CD8-positive, alpha-beta memory T cell (primary cell): ENCODE results near the gene GPR101. TPM values are rescaled to one million over a fixed set of nuclear protein-coding genes. Genes with fewer than 3 reads are reported as not detected.

ENCODE experiments used
- polyA plus RNA-seq: library from polyadenylated mRNA; unstranded; fragments of 300-500 nt; fragmentation: Illumina TruSeq; gene quantifications from one replicate; pipeline ENCODE4 v1.2.3, GENCODE V29; 2021
- total RNA-seq, 2 experiments: library from RNA; stranded (reverse); gene quantifications; one replicate each; pipeline ENCODE4 v1.2.3, GENCODE V29; 2021

Gene GPR101
- total and polyA plus RNA-seq, 3 experiments from 2014 or later = not detected

Other genes with a start within 250 kb of the GPR101 start
- gene RBMX, start 153.3 kb downstream of the GPR101 start, total RNA-seq = 100 to 1,000 TPM; 318 to 331 TPM
- gene RBMX, start 153.3 kb downstream of the GPR101 start, polyA plus RNA-seq = 168 TPM